PC-3 (cell line): ENCODE measurements around the gene CLMN.

Source experiments
- CTCF ChIP-seq: fragments of 300-600 bp; sonication (generic); conservative IDR thresholded peaks from 2 replicates; pipeline ENCODE4 v1.5.1; 2017; ENCODE audit warnings: antibody characterized with exemption, low read depth, mild to moderate bottlenecking, low read length
- EZH2 ChIP-seq: fragments of 300-600 bp; sonication (generic); IDR thresholded peaks from one replicate; pipeline ENCODE4 v1.6.1; 2017; ENCODE audit warnings: antibody characterized with exemption, mild to moderate bottlenecking, low read length; ENCODE audit not compliant: unreplicated experiment

GRCh38 chr14:95300697-95301526 lies 18.8 kb downstream of the CLMN start:
- no peak for TF ChIP-seq CTCF
- no peak for TF ChIP-seq EZH2
